Neural cell (in vitro differentiated cells): ENCODE data around the gene TNK2. TPM values are rescaled to one million over a fixed set of nuclear protein-coding genes. Genes with fewer than 3 reads are reported as not detected.

Experiments used
- H2AFZ ChIP-seq: fragments of 200-600, 300-800 bp; sonication (generic), shearing (Covaris generic); 2 replicates; pipeline ENCODE4 v1.6.0; 2014; ENCODE audit warnings: low read depth, mild to moderate bottlenecking, antibody characterized with exemption, low read length, moderate library complexity
- H3F3A ChIP-seq: fragments of 200-600 bp; shearing (Covaris generic); 2 replicates; pipeline ENCODE4 v1.6.1; 2016; ENCODE audit warnings: mild to moderate bottlenecking, moderate library complexity, mixed read lengths, antibody characterized with exemption, low read length; ENCODE audit not compliant: insufficient read depth, poor library complexity, severe bottlenecking
- H3K27ac ChIP-seq: fragments of 200-600, 300-800 bp; sonication (generic), shearing (Covaris generic); 2 replicates; pipeline ENCODE4 v1.5.1; 2014; ENCODE audit warnings: mild to moderate bottlenecking, low read length, moderate library complexity
- H3K27me3 ChIP-seq: fragments of 300-800, 200-600 bp; sonication (generic), shearing (Covaris generic); 2 replicates; pipeline ENCODE4 v1.6.0; 2014; ENCODE audit warnings: mild to moderate bottlenecking, low read depth, low read length, moderate library complexity; ENCODE audit not compliant: insufficient read depth
- H3K36me3 ChIP-seq: fragments of 300-800, 200-600 bp; sonication (generic), shearing (Covaris generic); 2 replicates; pipeline ENCODE4 v1.5.1; 2014; ENCODE audit warnings: mild to moderate bottlenecking, antibody characterized with exemption, low read length, moderate library complexity; ENCODE audit not compliant: insufficient read depth
- H3K4me2 ChIP-seq: fragments of 300-800, 200-600 bp; sonication (generic), shearing (Covaris generic); 2 replicates; pipeline ENCODE4 v1.6.0; 2014; ENCODE audit warnings: mild to moderate bottlenecking, low read length
- H3K4me3 ChIP-seq: fragments of 300-800, 200-600 bp; sonication (generic), shearing (Covaris generic); 2 replicates; pipeline ENCODE4 v1.5.1; 2014; ENCODE audit warnings: mild to moderate bottlenecking, low read length, moderate library complexity
- H3K79me2 ChIP-seq: fragments of 200-600 bp; shearing (Covaris generic); replicated peaks from 2 replicates; pipeline ENCODE4 v1.6.0; 2014; ENCODE audit warnings: mild to moderate bottlenecking, low read length, moderate library complexity; ENCODE audit not compliant: insufficient read depth
- H3K9ac ChIP-seq: fragments of 300-800, 200-600 bp; sonication (generic), shearing (Covaris generic); 2 replicates; pipeline ENCODE4 v1.6.1; 2016; ENCODE audit warnings: mild to moderate bottlenecking, low read length, mixed read lengths
- H3K9me2 ChIP-seq: fragments of 200-600 bp; shearing (Covaris generic); 2 replicates; pipeline ENCODE4 v1.6.1; 2016; ENCODE audit warnings: mild to moderate bottlenecking, low read length, mixed read lengths; ENCODE audit not compliant: insufficient read depth
- H3K9me3 ChIP-seq: fragments of 200-600, 300-800 bp; sonication (generic), shearing (Covaris generic); 2 replicates; pipeline ENCODE4 v1.6.1; 2016; ENCODE audit warnings: mild to moderate bottlenecking, mixed run types, low read length, moderate library complexity, mixed read lengths
- H4K20me1 ChIP-seq: fragments of 200-600 bp; shearing (Covaris generic); 2 replicates; pipeline ENCODE4 v1.6.1; 2016; ENCODE audit warnings: mild to moderate bottlenecking, mixed run types; ENCODE audit not compliant: insufficient read depth
- CTCF ChIP-seq: fragments of 450-650 bp; IDR thresholded peaks from 2 replicates; pipeline ENCODE4 v1.5.1; 2014; ENCODE audit warnings: antibody characterized with exemption, mild to moderate bottlenecking, moderate library complexity; ENCODE audit not compliant: poor library complexity, severe bottlenecking
- EP300 ChIP-seq: fragments of 450-650 bp; conservative IDR thresholded peaks from 2 replicates; pipeline ENCODE4 v1.6.1; 2014; ENCODE audit warnings: antibody characterized with exemption, mild to moderate bottlenecking, moderate library complexity; ENCODE audit not compliant: poor library complexity, severe bottlenecking
- EZH2 ChIP-seq: fragments of 200-600, 300-800 bp; shearing (Covaris generic), sonication (generic); IDR thresholded peaks from 2 replicates; pipeline ENCODE4 v1.6.1; 2014; ENCODE audit warnings: antibody characterized with exemption, low read length, borderline replicate concordance, mild to moderate bottlenecking; ENCODE audit not compliant: insufficient read depth, poor library complexity, severe bottlenecking
- MXI1 ChIP-seq: fragments of 450-650 bp; conservative IDR thresholded peaks from 2 replicates; pipeline ENCODE4 v1.6.1; 2014; ENCODE audit warnings: antibody characterized with exemption, mild to moderate bottlenecking; ENCODE audit not compliant: poor library complexity, severe bottlenecking
- POLR2AphosphoS5 ChIP-seq: IDR thresholded peaks from 2 replicates; pipeline ENCODE4 v1.6.1; 2012
- RAD21 ChIP-seq: fragments of 450-650 bp; conservative IDR thresholded peaks from 2 replicates; pipeline ENCODE4 v1.6.1; 2014; ENCODE audit warnings: antibody characterized with exemption, mild to moderate bottlenecking, moderate library complexity
- REST ChIP-seq: IDR thresholded peaks from 2 replicates; pipeline ENCODE4 v1.6.1; 2012; ENCODE audit warnings: borderline replicate concordance
- SMC3 ChIP-seq: fragments of 450-650 bp; conservative IDR thresholded peaks from 2 replicates; pipeline ENCODE4 v1.6.1; 2014; ENCODE audit warnings: antibody characterized with exemption, mild to moderate bottlenecking, moderate library complexity; ENCODE audit not compliant: poor library complexity
- TAF1 ChIP-seq: IDR thresholded peaks from 2 replicates; pipeline ENCODE4 v1.6.1; 2012; ENCODE audit warnings: low read depth
- polyA plus RNA-seq: library from polyadenylated mRNA; depleted of rRNA; stranded (reverse); fragments of >200 nt; gene quantifications from 2 replicates; pipeline ENCODE4 v1.2.3, GENCODE V29; 2014

The TNK2 gene
- polyA plus RNA-seq, 1 donor from 2014 or later = 16.3 TPM

GRCh38 chr3:195918176-195918575 lies 9.8 kb upstream of the TNK2 start:
- Histone ChIP-seq H3K4me2 (no peak overlapping the region), H3K9me3 (no peaks in the 10 kb centered on the region), H3K27ac (no peak overlapping the region), H4K20me1 (no peaks in the 10 kb centered on the region), H3K9me2 (no peaks in the 10 kb centered on the region), H3K4me3 (no peak overlapping the region), H3K27me3 (no peaks in the 10 kb centered on the region), H2AFZ (no peak overlapping the region), H3K79me2 (no peaks in the 10 kb centered on the region), H3F3A (no peaks in the 10 kb centered on the region), H3K9ac (no peak overlapping the region), H3K36me3 (no peaks in the 10 kb centered on the region)
- TF ChIP-seq REST = no peak
- no peak for TF ChIP-seq CTCF
- TF ChIP-seq EZH2 = no peak
- TF ChIP-seq TAF1 = no peak
- TF ChIP-seq RAD21 = no peak
- no peak for TF ChIP-seq SMC3
- TF ChIP-seq POLR2AphosphoS5 = no peak
- TF ChIP-seq MXI1 = no peak
- TF ChIP-seq EP300 = no peak

- Histone ChIP-seq H4K20me1 (no peaks in the 10 kb centered on the region), H3K9me2 (no peaks in the 10 kb centered on the region), H3K36me3 (no peaks in the 10 kb centered on the region), H3K27ac (no peak overlapping the region), H3K9me3 (no peaks in the 10 kb centered on the region), H3K9ac (no peak overlapping the region), H3K79me2 (no peaks in the 10 kb centered on the region), H3F3A (no peaks in the 10 kb centered on the region), H3K27me3 (no peaks in the 10 kb centered on the region), H3K4me3 (no peak overlapping the region), H2AFZ (no peak overlapping the region), H3K4me2 (no peak overlapping the region)
- TF ChIP-seq EP300 (no peak), RAD21 (no peak), CTCF (no peak), SMC3 (no peak)
Measured at GRCh38 chr3:195916991-195917390, 8.6 kb upstream of the TNK2 start.
